GM12865 (cell line): ENCODE data around the gene NOTO.

Experiments
- DNase-seq: peaks from one replicate; pipeline ENCODE4 v3.0.0; 2010; ENCODE audit warnings: low read depth
- H3K4me3 ChIP-seq: 2 replicates; pipeline ENCODE4 v1.5.1; 2011; ENCODE audit warnings: mild to moderate bottlenecking, low read depth, low read length, control low read depth
- TF ChIP-seq, protein P1 (sequence below): IDR thresholded peaks from 2 replicates; pipeline ENCODE4 v1.5.1; 2011; ENCODE audit warnings: low read length, control low read depth, low read depth, inconsistent platforms; ENCODE audit not compliant: insufficient read depth; ENCODE audit errors: missing control alignments

Gene NOTO

DNA sequence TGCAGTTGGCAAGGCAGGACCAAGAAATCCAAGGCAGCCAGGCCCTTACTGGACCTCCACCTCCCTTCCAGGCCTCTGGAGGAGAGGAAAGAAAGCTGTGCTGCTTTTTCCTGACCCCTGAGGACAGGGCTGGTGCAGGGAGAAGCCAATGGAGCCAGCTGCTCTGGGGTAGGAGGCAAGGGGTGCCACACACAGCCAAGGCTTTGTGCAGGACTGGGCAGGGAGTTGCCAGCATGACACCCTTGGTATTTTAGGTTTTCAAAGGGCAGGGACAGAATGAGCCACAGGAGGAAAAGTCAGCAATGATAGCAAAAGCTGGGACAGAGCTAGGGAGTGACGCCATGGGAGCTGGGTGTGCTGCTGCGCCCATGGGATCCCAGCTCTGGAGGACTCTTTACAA is 54.6 kb downstream of the NOTO start:
- DNase-seq: no peak
- H3K4me3 ChIP-seq: no peak overlapping the region
- TF ChIP-seq, protein P1, sequence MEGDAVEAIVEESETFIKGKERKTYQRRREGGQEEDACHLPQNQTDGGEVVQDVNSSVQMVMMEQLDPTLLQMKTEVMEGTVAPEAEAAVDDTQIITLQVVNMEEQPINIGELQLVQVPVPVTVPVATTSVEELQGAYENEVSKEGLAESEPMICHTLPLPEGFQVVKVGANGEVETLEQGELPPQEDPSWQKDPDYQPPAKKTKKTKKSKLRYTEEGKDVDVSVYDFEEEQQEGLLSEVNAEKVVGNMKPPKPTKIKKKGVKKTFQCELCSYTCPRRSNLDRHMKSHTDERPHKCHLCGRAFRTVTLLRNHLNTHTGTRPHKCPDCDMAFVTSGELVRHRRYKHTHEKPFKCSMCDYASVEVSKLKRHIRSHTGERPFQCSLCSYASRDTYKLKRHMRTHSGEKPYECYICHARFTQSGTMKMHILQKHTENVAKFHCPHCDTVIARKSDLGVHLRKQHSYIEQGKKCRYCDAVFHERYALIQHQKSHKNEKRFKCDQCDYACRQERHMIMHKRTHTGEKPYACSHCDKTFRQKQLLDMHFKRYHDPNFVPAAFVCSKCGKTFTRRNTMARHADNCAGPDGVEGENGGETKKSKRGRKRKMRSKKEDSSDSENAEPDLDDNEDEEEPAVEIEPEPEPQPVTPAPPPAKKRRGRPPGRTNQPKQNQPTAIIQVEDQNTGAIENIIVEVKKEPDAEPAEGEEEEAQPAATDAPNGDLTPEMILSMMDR: no peak

DNA sequence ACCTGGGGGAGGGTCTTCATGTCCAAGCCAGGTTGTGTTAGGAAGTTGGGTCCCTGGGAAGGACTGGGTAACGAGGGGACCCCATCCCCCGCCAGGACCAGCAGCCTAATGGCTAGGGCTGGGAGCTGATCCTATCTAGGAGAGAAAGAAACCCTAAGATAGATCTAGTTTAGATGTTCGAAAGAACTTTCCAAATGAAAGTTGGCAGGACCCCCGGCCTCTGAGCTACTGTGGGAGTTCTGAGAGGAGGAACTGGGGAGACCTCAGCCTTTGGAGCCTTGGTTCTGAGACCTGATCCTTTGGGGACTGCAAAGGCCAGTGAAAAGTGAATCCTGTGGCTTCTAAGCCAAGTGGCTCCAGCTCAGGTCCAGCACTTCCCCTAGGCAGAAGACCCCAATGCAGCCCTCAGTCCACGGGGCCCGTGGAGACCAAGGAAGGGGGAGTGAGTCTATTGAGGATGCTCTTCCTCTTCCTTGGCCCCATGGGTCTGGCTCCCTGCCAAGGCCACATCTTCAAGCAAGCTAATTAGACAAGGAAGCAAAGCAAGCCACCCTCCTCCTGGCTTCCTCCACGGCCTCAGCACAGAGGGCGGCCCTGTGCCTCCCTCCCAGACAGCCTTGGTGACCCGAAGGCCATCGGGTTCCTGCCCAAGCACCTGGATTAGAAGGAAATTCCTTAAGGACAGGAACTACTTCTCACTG is 55.2 kb downstream of the NOTO start:
- no peak overlapping the region for H3K4me3 ChIP-seq
- TF ChIP-seq, protein P1: no peak
- DNase-seq: no peak

DNA sequence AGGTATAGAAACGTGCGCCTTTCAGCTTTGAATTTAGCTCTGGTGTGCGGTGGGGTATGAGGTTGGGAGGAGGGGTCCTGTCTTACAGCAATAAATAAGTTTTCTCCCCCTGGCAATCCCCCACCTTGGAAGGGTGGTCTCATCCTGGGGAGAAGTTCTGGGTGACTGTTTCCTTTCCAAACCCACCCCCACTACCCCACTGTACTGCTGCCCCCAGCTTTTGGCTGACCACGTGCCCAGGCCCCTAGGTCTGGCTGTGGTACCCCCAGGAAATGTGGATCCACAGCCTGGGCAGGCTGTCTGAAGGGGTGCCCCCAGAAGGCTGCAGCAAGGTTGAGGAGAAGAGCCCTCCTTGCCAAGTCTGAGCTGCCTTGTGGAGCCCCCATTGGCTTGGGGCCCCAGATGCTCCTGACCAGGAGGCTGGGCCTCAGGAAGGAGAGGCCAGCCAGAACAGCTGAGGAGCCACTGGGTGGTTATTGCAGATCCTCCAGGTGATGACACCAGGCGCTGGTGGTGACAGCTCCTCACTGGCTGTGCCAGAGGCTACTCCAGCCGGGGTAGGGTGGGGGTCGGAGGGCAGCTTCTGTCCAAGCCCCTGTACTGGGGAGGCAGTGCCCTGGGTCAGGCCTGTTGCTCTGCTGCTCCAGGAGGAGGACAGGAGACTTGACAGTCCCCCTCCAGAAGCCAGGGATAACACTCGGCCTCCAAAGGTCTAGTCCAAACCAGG is 56.0 kb downstream of the NOTO start:
- TF ChIP-seq, protein P1: no peak
- H3K4me3 ChIP-seq: no peak overlapping the region
- DNase-seq: no peak

DNA sequence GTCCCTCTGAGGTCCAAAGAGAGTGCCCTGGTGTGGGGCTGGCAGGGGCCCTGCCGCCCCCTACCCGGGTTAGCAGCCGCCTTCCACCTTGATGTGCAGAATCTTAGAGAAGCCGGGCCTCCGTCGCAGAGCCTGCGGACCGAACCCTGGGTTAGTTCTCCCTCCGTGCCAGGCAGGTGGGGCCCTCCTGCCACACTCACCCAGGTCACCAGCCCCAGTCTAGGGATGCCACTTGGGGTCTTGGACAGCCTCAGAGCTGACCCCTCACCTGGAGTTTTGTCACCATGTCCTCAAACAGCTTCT is 56.5 kb downstream of the NOTO start:
- no peak for DNase-seq
- TF ChIP-seq, protein P1: no peak
- no peak overlapping the region for H3K4me3 ChIP-seq

DNA sequence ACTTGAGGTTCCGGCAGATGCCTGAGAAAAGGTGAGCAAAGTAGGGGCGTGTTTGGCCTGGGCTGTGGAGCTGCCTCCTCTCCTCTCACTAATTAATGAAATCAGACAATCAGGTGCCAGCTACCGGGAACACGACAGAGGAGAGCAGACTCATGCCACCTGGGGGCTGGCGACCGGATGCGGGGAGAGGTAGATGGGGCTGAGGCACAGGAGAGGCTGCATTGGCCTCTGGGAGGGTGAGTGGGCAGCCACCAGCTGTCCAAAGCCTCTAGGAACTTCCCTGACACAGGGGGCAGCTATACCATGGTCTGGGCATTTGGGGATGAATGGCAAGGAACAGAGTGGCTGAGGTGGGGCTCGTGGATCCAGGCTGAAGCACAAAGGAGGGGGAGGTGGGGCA is 56.9 kb downstream of the NOTO start:
- DNase-seq: no peak
- TF ChIP-seq, protein P1: no peak
- H3K4me3 ChIP-seq: no peak overlapping the region

DNA sequence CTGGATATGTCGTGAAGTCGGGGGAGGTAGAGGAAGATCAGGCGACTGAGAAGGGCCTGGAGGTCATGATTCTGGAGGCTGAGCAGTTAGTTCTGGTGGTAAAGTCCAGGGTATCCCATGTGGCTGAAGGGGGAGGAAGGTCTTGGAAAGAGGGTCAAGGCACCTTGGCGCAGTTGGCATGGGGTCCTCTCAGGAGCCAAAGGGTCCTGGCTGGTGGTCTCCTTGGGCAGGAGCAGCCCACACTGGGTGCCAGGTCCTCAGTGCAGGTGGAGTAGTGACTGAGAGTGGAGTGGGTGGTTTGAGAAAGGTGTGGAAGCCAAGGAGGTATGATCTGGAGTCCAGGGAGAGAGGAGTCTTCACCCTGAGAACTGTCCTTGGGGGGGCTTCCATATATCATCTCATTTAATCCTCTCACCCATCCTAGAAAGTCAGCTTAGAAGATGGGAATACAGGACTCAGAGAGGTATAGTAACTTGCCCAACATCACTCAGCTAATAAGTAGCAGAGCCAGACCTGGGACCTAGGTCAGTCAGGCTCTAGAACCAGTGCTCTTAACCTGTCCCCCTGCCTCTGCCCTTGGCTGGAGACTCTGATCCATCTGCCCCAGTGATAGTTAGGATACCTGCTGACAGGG is 57.4 kb downstream of the NOTO start:
- no peak overlapping the region for H3K4me3 ChIP-seq
- TF ChIP-seq, protein P1: no peak
- no peak for DNase-seq
